NCI-H2107 (cell line): ENCODE measurements around the gene WFDC9.
"Not testable (repeated sequence)": the region's sequence is repeated elsewhere in the genome, so short reads cannot be mapped to it uniquely, and the experiment has no call there.

Source experiments
- DNase-seq: peaks from one replicate; lab custom pipeline; 2025; lab: John Stamatoyannopoulos, UW

Gene WFDC9

GRCh38 chr20:45631184-45631583, at the start of gene WFDC9:
Gene WFDC9 (minus strand): TSS chr20:45631284. CDS start chr20:45610181, 21,103 bp downstream.
- DNase-seq = no peak

GRCh38 chr20:45679650-45680049, 48.6 kb upstream of the WFDC9 start:
- no peak for DNase-seq

DNA sequence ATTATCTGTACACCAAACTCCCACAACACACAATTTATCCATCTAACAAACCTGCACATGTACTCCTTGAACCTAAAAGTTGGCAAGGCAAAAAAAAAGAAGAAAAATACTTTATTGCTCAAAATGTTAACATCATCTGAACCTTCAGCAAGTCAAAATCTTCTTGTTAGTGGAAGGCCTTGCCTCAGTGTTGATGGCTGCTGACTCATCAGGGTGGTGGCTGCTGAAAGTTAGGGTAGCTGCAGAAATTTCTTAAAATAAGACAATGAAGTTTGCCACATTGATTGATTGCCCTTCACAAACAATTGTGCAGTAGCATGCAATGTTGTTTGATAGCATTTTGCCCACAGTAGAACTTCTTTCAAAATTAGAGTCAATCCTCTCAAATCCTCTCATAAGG, 41.7 kb upstream of the WFDC9 start:
- DNase-seq = no peak

DNA sequence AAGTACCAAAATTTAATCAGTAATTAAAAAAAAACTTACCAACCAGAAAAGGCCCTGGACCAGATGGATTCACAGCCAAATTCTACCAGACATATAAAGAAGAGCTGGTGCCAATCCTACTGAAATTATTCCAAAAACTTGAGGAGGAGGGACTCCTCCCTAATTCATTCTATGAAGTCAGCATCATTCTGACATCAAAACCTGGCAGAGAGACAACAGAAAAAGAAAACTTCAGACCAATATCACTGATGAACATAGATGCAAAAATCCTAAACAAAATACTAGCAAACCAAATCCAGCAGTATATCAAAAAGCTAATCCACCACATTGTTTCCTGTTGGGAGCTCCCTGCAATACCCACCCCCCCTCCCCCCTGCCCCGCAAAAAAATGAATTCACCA, 39.1 kb upstream of the WFDC9 start, which contains the start of gene WFDC11:
Gene WFDC11, minus strand, starts transcription at position 101 of the 400 bp plus-strand sequence. CDS start 19,639 bp downstream, outside the sequence.
- DNase-seq = no peak

DNA sequence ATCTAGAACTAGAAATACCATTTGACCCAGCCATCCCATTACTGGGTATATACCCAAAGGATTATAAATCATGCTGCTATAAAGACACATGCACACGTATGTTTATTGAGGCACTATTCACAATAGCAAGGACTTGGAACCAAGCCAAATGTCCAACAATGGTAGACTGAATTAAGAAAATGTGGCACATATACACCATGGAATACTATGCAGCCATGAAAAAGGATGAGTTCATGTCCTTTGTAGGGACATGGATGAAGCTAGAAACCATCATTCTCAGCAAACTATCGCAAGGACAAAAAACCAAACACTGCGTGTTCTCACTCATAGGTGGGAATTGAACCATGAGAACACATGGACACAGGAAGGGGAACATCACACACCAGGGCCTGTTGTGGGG, 26.0 kb upstream of the WFDC9 start:
- DNase-seq = not testable (repeated sequence)

DNA sequence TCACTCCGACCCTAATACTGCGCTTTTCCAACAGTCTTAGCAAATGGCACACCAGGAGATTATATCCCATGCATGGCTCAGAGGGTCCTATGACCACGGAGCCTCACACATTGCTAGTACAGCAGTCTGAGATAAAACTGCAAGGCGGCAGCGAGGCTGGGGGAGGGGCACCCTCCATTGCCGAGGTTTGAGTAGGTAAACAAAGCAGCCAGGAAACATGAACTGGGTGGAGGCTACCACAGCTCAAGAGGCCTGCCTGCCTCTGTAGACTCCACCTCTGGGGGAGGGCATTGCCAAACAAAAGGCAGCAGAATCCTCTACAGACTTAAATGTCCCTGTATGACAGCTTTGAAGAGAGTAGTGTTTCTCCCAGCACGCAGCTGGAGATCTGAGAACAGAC, 20.6 kb upstream of the WFDC9 start:
- DNase-seq = not testable (repeated sequence)

GRCh38 chr20:45649312-45649863, 18.3 kb upstream of the WFDC9 start:
- DNase-seq = no peak

DNA sequence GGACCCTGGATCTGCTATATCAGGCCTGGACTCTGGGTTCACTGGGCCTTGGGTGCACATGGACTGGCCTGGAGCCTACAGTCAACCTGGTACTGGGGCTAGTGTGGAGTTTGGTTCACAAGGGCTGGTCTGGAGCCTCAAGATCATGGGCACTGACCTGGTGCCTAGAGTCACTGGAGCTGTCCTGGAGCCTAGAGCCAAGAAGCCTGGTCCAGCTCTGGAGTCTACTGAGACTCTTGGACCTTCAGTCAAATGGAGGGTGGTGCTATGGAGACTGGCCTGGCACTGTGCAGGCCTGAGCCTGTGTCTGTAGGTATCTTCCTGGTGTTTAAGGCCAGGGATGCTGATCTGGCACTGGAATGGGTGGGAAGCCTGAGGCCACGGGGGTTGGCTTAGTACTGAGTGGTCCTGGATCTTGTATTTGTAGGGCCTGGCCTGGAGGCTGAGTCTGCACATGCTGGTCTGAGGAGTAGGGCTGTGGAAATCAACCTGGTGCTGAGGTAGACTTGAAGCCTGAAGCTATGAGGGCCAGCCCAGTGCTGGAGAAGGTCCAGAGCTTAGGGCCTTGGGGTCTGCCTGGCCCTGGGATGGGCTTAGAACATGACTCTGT, 16.5 kb upstream of the WFDC9 start:
- DNase-seq = no peak

DNA sequence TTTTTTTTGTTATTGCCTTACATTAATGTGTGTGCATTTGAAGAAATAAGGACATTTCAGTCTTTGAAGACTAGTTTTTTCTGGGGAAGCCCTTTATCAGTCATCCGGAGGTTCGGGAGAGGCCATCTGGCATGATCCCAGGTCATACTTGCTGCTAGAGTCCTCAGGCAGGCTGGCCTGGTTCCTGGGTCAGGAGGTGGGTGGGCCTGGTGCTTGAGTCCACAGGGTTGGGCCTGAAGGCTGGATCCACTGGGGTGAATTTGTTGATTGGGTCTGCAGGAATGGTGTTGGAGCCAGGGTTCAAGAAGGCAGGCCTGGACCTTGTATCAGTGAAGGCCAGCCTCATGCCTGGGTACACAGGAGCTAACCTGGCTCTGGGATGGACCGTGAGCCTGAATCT, 15.8 kb upstream of the WFDC9 start:
- DNase-seq = no peak

DNA sequence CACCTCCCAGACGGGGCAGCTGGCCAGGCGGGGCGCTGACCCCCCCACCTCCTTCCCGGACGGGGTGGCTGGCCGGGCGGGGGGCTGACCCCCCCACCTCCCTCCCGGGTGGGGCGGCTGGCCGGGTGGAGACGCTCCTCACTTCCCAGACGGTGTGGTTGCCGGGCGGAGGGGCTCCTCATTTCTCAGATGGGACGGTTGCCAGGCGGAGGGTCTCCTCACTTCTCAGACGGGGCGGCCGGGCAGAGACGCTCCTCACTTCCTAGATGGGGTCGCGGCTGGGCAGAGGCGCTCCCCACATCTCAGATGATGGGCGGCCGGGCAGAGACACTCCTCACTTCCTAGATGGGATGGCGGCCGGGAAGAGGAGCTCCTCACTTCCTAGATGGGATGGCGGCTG, 14.8 kb upstream of the WFDC9 start:
- DNase-seq = not testable (repeated sequence)

- DNase-seq = not testable (repeated sequence)
These were observed 10.0 kb upstream of the WFDC9 start for GRCh38 chr20:45641076-45641475.

DNA sequence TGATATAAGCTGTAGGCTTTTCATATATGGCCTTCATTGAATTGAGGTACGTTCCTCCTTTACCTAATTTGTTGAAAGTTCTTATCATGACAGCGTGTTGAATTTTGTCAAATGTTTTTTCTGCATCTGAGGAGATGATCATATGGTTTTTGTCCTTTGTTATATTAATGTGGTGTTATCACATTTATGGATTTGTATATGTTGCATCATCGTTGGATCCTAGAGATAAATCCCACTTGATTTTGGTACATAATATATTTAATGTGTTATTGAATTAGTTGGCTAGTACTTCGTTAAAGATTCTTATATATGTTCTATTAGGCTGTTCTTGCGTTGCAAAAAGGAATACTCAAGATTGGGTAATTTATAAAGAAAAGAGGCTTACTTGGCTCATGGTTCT, 8.6 kb upstream of the WFDC9 start:
- no peak for DNase-seq

GRCh38 chr20:45636513-45636912, 5.4 kb upstream of the WFDC9 start:
- DNase-seq = no peak

DNA sequence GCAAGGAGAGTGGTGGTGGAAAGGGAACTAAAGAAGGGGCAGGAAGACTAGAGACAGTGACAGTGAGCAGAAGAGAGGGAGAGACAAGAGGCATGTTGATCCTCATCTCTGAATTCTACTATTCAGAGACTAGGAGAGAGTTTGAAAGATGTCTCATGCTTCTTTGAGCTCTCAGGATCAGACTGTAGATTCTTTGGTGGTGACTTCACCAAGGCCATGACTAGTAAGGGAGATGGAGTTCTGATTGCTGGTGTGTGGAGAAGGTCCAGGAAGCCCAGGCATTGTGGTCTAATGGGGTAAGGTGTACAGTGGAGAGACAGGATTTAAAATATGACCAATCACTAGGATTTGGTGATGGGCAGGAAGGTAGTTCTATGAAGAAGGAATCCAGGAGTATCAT, 713 bp downstream of the WFDC9 start:
- DNase-seq = no peak

DNA sequence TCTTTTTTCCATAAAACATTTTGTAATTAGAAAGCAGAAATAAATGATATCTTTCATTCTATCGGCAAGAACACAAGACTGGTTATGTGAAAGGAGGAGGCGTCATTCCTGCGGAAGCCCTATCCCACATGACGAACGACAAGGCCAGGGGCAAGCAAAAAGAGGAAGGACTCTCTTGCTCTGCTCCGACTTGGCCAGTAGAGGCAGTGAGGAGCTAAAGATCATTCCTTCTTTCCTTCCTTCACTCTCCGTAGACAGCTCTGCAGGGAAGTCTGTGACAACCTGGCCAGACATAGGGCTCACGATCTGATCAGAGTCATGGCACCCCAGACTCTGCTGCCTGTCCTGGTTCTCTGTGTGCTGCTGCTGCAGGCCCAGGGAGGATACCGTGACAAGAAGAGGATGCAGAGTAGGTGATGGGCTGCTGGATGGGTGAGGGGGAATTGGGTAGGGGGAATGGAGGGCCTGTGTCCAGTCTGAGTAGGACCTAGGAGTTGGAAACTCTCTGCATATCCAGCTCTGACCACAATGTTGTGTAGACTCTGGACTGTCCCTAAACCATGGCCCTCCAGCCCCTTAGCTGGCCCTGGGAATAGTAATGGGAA, 1.5 kb downstream of the WFDC9 start, which contains the start of gene WFDC10A:
Gene WFDC10A, plus strand, starts transcription at position 244 of the 605 bp plus-strand sequence. Its CDS starts 75 bp downstream, at position 319.
- DNase-seq = no peak

DNA sequence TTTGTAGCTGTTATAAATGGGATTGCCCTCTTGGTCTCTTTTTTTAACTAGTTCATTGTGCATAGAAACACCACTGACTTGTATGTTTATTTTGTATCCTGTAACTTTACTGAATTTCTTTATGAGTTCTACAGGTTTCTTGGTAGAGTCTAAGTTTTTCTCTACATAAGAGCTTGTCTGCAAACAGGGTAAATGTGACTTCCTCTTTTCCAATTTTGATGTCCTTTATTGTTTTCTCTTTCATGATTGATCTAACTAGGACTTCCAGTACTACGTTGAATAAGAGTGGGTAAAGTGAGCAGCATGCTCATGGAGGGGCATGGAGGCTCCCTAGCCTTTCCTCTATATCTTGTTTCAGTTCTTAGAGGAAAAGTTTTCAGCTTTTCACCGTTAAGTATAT, 4.5 kb downstream of the WFDC9 start:
- no peak for DNase-seq

- DNase-seq = no peak
These were observed 9.5 kb downstream of the WFDC9 start for GRCh38 chr20:45621593-45621992.

- DNase-seq = no peak
These were observed 13.5 kb downstream of the WFDC9 start for GRCh38 chr20:45617591-45617990.

DNA sequence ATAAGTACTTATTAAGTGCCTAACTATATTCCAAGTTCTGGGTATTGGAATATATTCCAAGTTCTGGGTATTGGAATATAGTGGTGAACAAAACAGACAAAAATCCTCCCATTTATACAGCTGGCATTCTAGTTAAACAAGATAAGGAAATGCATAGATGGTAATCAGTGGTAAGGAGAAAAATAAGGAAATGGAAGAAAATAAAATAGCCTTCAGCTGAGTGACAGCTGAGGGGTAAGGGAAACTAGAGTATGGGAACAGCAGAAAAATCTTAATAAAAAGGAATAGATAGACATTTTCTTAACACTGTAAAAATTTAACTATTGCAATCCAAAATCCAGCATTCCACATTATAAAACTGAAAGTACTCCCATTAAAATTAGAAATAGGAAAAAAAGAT, 18.8 kb downstream of the WFDC9 start:
- no peak for DNase-seq

GRCh38 chr20:45611054-45611453, 20.0 kb downstream of the WFDC9 start:
- no peak for DNase-seq

GRCh38 chr20:45607810-45608209, 23.3 kb downstream of the WFDC9 start:
- DNase-seq = no peak

GRCh38 chr20:45595235-45595634, 35.8 kb downstream of the WFDC9 start:
- DNase-seq = no peak

- DNase-seq = no peak
These were observed 37.6 kb downstream of the WFDC9 start for GRCh38 chr20:45593498-45593897.
